GM12865 (cell line): Measurements from ENCODE around the gene TLCD1.

Source experiments
- DNase-seq: peaks from one replicate; pipeline ENCODE4 v3.0.0; 2010; ENCODE audit warnings: low read depth
- H3K4me3 ChIP-seq: 2 replicates; pipeline ENCODE4 v1.5.1; 2011; ENCODE audit warnings: mild to moderate bottlenecking, low read depth, low read length, control low read depth
- CTCF ChIP-seq: IDR thresholded peaks from 2 replicates; pipeline ENCODE4 v1.5.1; 2011; ENCODE audit warnings: low read length, control low read depth, low read depth, inconsistent platforms; ENCODE audit not compliant: insufficient read depth; ENCODE audit errors: missing control alignments

Gene TLCD1

GRCh38 chr17:28712705-28713415, 13.2 kb downstream of the TLCD1 start:
- H3K4me3 ChIP-seq, result no peak overlapping the region
- no peak for DNase-seq
- no peak for TF ChIP-seq CTCF

- TF ChIP-seq CTCF, result peak; percentile 8
- DNase-seq, result peak; percentile 81
- H3K4me3 ChIP-seq, result peak overlapping the region; percentile 89
These were observed 13.9 kb downstream of the TLCD1 start for GRCh38 chr17:28712032-28712704.

GRCh38 chr17:28711723-28712031, 14.4 kb downstream of the TLCD1 start, which contains the start of gene PROCA1:
PROCA1 (minus strand) TSS chr17:28711888; CDS start chr17:28711660, 228 bp downstream.
- H3K4me3 ChIP-seq, result peak within 1 kb of the TSS; percentile 89
- no peak for DNase-seq
- TF ChIP-seq CTCF, result no peak

DNA sequence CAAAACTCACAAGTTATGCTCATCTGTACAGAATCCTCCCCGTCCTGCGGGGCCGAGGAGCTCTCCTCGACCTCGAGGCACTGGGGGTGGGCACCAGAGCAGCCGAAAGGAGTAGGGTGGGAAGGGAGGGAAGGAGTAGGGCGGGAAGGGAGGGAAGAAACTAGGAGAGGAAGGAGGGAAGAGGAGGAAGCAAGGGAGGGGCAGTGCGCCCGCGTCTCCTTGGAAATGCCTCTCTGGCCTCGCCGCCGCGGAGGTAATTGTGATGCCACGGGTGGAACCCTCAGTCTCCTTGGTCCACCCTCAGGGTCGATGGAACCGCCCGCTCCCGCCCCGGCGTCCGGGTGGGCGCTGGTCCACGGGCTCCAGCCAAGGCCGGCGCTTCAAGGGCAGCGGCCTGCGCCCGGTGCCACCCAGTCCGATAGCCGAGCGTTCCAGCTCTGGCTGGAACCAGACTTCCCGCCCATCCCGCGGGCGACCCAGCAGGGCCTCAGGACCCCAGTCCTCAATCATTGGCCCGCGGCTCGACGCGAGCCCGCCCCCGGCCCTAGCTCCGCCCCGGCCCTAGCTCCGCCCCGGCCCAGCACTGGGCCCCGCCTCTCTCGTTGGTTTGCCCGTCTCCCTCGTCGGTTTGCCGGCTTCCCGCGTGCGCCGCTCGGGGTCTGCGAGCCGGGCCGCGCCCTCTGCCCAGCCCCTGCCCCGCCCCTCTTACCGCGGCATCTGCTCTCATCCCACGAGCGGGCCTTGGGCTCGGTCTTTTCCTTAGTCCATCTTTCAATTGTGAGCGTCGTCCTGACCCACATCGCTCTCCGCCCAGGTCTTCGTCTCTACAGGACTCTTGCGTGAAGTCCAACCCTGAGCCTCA, 14.9 kb downstream of the TLCD1 start:
- TF ChIP-seq CTCF, result no peak
- DNase-seq, result peak; percentile 91
- H3K4me3 ChIP-seq, result peak overlapping the region; percentile 89

DNA sequence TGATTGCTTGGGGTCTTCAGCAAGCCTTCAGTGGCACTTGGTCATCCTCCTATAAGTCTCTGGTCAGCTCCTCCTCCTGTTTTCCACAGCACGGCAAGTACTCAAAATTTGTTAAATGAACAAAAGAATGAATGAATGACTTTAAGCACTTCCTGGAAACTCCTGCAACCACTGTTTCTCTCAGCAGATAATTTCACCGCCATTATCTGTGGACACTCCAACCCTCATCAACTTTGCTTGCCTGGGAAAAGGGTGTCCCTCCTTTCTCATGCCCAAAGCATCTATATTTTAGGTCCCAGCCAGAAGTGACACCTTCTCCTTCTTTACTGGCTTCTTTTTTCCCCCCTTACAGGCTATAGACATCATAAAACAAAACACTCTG, 18.7 kb downstream of the TLCD1 start:
- no peak for DNase-seq
- no peak overlapping the region for H3K4me3 ChIP-seq
- TF ChIP-seq CTCF, result no peak

DNA sequence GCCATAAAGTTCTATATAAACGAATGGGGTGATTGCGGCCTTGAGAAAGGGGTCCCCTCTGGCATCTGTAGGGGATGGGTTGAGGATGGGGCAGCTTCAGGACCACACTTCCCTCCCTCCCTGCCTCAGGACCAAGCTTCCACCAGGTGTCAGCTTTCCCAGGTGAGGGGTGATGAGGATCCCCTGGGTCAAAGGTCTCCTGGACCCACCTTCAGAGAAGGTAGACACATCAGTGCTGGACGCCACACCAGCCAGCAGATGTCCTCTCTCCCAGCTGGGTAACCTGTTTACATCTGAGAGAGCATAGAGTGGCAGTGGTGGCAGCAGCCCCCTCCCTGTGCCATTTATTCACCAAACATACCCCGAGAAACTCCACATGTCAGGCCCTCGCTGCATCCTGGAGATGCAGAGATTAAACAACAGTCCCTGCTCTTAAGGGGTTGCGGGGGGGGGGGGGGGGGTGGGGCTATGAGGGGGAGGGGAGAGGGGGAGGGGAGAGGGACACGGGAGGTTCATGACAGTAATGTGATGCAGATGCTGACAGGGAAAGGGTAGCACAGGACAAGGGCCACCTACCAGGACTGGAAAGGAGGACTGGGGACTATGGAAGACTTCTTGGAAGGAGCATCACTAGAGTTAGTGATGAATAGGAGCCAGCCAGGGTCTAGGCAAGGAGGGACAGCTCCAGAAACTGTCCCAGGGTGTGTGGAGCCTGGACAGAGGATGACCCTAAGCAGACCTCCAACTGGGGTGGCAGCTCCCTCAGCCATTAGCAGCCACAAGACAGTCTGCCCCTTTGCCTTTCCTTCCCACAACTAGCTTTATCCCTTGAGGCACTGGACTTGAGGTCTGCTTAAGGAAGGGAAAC, 19.3 kb downstream of the TLCD1 start:
- no peak for DNase-seq
- no peak for TF ChIP-seq CTCF

More for the DNA sequence above, 19.3 kb downstream of the TLCD1 start:
- no peak overlapping the region for H3K4me3 ChIP-seq
